HCT116 (cell line): Measurements from ENCODE around the gene NHLH1.

ENCODE experiments used
- CBX3 ChIP-seq: IDR thresholded peaks from 2 replicates; pipeline ENCODE4 v1.6.1; 2012; ENCODE audit warnings: low read depth
- CTCF ChIP-seq, 3 experiments: fragments of 200-600 bp in 1 of 3; sonication (generic) in 1 of 3; IDR thresholded peaks in 2 of 3; conservative IDR thresholded peaks in 1 of 3; 2 replicates each; pipeline ENCODE4 v1.5.1; 2012 to 2017; ENCODE audit warnings: low read depth in 2 of 3, low read length in 2 of 3, antibody characterized with exemption in 1 of 3, borderline replicate concordance in 1 of 3, control low read depth in 1 of 3, mild to moderate bottlenecking in 1 of 3, mixed read lengths in 1 of 3, mixed run types in 1 of 3, moderate library complexity in 1 of 3; ENCODE audit not compliant: insufficient read depth in 1 of 3
- SIN3A ChIP-seq: IDR thresholded peaks from 2 replicates; pipeline ENCODE4 v1.6.1; 2012; ENCODE audit warnings: low read depth
- ZBTB33 ChIP-seq: IDR thresholded peaks from 2 replicates; pipeline ENCODE4 v1.6.1; 2011; ENCODE audit warnings: mild to moderate bottlenecking, low read length, moderate library complexity; ENCODE audit not compliant: insufficient replicate concordance; ENCODE audit errors: extremely low read depth
- TF ChIP-seq, protein P1 (sequence below): IDR thresholded peaks from 2 replicates; pipeline ENCODE4 v1.6.1; 2012; ENCODE audit warnings: low read depth

GRCh38 chr1:160370561-160371345 is 3.9 kb downstream of the NHLH1 start:
- TF ChIP-seq, protein P1, sequence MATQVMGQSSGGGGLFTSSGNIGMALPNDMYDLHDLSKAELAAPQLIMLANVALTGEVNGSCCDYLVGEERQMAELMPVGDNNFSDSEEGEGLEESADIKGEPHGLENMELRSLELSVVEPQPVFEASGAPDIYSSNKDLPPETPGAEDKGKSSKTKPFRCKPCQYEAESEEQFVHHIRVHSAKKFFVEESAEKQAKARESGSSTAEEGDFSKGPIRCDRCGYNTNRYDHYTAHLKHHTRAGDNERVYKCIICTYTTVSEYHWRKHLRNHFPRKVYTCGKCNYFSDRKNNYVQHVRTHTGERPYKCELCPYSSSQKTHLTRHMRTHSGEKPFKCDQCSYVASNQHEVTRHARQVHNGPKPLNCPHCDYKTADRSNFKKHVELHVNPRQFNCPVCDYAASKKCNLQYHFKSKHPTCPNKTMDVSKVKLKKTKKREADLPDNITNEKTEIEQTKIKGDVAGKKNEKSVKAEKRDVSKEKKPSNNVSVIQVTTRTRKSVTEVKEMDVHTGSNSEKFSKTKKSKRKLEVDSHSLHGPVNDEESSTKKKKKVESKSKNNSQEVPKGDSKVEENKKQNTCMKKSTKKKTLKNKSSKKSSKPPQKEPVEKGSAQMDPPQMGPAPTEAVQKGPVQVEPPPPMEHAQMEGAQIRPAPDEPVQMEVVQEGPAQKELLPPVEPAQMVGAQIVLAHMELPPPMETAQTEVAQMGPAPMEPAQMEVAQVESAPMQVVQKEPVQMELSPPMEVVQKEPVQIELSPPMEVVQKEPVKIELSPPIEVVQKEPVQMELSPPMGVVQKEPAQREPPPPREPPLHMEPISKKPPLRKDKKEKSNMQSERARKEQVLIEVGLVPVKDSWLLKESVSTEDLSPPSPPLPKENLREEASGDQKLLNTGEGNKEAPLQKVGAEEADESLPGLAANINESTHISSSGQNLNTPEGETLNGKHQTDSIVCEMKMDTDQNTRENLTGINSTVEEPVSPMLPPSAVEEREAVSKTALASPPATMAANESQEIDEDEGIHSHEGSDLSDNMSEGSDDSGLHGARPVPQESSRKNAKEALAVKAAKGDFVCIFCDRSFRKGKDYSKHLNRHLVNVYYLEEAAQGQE: no peak
- TF ChIP-seq CTCF (IDR thresholded peaks at IDR 0.05 in 2 of 3, conservative IDR thresholded peaks at IDR 0.05 in 1 of 3; ENCODE audit: borderline replicate concordance in 1 of 3, insufficient read depth in 1 of 3, low read depth in 2 of 3, low read length in 2 of 3): no peak
- no peak for TF ChIP-seq SIN3A
- no peak for TF ChIP-seq CBX3
- TF ChIP-seq ZBTB33: no peak
